PC-3 (cell line): Measurements from ENCODE around the gene KLRG1. TPM values are rescaled to one million over a fixed set of nuclear protein-coding genes. Genes with fewer than 3 reads are reported as not detected.

Source experiments
- ATAC-seq: fragments of 200-7000 bp; cut with Tn5 transposase; 2 replicates; pipeline ENCODE4 v1.9.1; 2020; ENCODE audit warnings: mild to moderate bottlenecking, moderate library complexity
- BruUV-seq: library from RNA; stranded (reverse); fragments of 400-500 nt; replicated peaks from 2 replicates; lab custom pipeline; 2021; lab: Mats Ljungman, UMichigan
- CTCF ChIA-PET: fragments of 300-600 bp; sonication (Branson Sonifier 250); formaldehyde crosslinking; loops from one replicate; lab custom pipeline; 2022; ENCODE audit warnings: antibody characterized with exemption; lab: Charles Lee
- POLR2A ChIA-PET: fragments of 300-600 bp; sonication (Branson Sonifier 250); formaldehyde crosslinking; loops from one replicate; lab custom pipeline; 2022; ENCODE audit warnings: antibody characterized with exemption; ENCODE audit not compliant: unreplicated experiment; lab: Charles Lee
- DNase-seq: peaks from one replicate; pipeline ENCODE4 v3.0.0-alpha.2; 2015
- H2AFZ ChIP-seq: fragments of 300-600 bp; sonication (generic); 2 replicates; pipeline ENCODE4 v1.6.0; 2016; ENCODE audit warnings: antibody characterized with exemption, low read length
- H3F3A ChIP-seq: fragments of 300-600 bp; sonication (generic); one replicate; pipeline ENCODE4 v1.6.0; 2017; ENCODE audit warnings: antibody characterized with exemption, low read length, control low read depth, mild to moderate bottlenecking; ENCODE audit not compliant: unreplicated experiment
- H3K27ac ChIP-seq: fragments of 300-600 bp; sonication (generic); 2 replicates; pipeline ENCODE4 v1.5.1; 2016; ENCODE audit warnings: mild to moderate bottlenecking, low read length
- H3K27me3 ChIP-seq: fragments of 300-600 bp; sonication (generic); 2 replicates; pipeline ENCODE4 v1.6.1; 2016; ENCODE audit warnings: low read length, mixed read lengths
- H3K36me3 ChIP-seq: fragments of 300-600 bp; sonication (generic); 2 replicates; pipeline ENCODE4 v1.6.1; 2016; ENCODE audit warnings: low read depth, mixed run types, low read length, mixed read lengths
- H3K4me1 ChIP-seq: fragments of 300-600 bp; sonication (generic); 2 replicates; pipeline ENCODE4 v1.5.1; 2016; ENCODE audit warnings: low read length; ENCODE audit not compliant: insufficient read depth
- H3K4me2 ChIP-seq: fragments of 300-600 bp; sonication (generic); 2 replicates; pipeline ENCODE4 v1.6.0; 2016; ENCODE audit warnings: low read length
- H3K4me3 ChIP-seq: fragments of 300-600 bp; sonication (generic); 2 replicates; pipeline ENCODE4 v1.5.1; 2016; ENCODE audit warnings: mild to moderate bottlenecking, low read length, mixed read lengths
- H3K79me2 ChIP-seq: fragments of 300-600 bp; sonication (generic); 2 replicates; pipeline ENCODE4 v1.6.1; 2017; ENCODE audit warnings: low read length, mixed read lengths
- H3K9ac ChIP-seq: fragments of 300-600 bp; sonication (generic); 2 replicates; pipeline ENCODE4 v1.6.0; 2016; ENCODE audit warnings: mild to moderate bottlenecking, low read length
- H3K9me2 ChIP-seq: fragments of 300-600 bp; sonication (generic); replicated peaks from 2 replicates; pipeline ENCODE4 v1.6.1; 2016; ENCODE audit warnings: mixed run types, low read length, mixed read lengths
- H3K9me3 ChIP-seq: fragments of 300-600 bp; sonication (generic); 2 replicates; pipeline ENCODE4 v1.6.1; 2016; ENCODE audit warnings: low read length, mixed read lengths
- H4K20me1 ChIP-seq: fragments of 300-600 bp; sonication (generic); 2 replicates; pipeline ENCODE4 v1.6.1; 2016; ENCODE audit warnings: low read length, mixed read lengths
- CTCF ChIP-seq: fragments of 300-600 bp; sonication (generic); conservative IDR thresholded peaks from 2 replicates; pipeline ENCODE4 v1.5.1; 2017; ENCODE audit warnings: antibody characterized with exemption, low read depth, mild to moderate bottlenecking, low read length
- EZH2 ChIP-seq: fragments of 300-600 bp; sonication (generic); IDR thresholded peaks from one replicate; pipeline ENCODE4 v1.6.1; 2017; ENCODE audit warnings: antibody characterized with exemption, mild to moderate bottlenecking, low read length; ENCODE audit not compliant: unreplicated experiment
- EZH2phosphoT487 ChIP-seq: fragments of 300-600 bp; sonication (generic); IDR thresholded peaks from 2 replicates; pipeline ENCODE4 v1.6.1; 2018; ENCODE audit warnings: mild to moderate bottlenecking, antibody characterized with exemption, low read length, borderline replicate concordance
- intact Hi-C: fragments of 100-400 bp; cut with micrococcal nuclease; formaldehyde crosslinking; loops from 2 replicates; pipeline ENCODE4 v1.9.0; 2023
- total RNA-seq: library from RNA; depleted of rRNA; stranded (reverse); fragments of >200 nt; gene quantifications from 2 replicates; pipeline ENCODE4 v1.2.3, GENCODE V29; 2014

The KLRG1 gene
- total RNA-seq, 1 experiment from 2014 or later: 0.15 TPM

DNA sequence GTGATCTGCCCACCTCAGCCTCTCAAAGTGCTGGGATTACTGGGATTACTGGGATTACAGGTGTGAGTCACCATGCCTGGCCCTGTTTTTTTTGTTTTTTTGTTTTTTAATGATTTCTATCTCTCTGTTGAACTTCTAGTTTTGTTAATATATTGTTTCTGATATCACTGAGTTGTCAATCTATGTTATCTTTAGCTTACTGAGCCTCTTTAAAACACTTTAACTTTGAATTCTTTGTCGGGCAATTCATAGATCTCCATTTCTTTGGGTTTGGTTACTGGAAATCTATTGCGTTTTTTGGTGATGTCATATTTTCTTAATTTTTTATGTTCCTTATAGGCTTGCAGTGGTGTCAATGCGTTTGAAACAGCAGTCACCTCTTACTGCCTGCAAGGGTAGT is 9.2 kb upstream of the KLRG1 start:
- no peak overlapping the region for H3K4me3 ChIP-seq
- ChIA-PET CTCF (no interaction called here), POLR2A (no interaction called here)
- no peaks in the 10 kb centered on the region for H3K79me2 ChIP-seq
- H3K9me3 ChIP-seq: no peaks in the 10 kb centered on the region
- TF ChIP-seq EZH2phosphoT487 (no peak), EZH2 (no peak), CTCF (no peak)
- intact Hi-C loops: no loop called here
- no peak overlapping the region for H2AFZ ChIP-seq
- no peaks in the 10 kb centered on the region for H3F3A ChIP-seq
- H3K9ac ChIP-seq: no peak overlapping the region
- no peak overlapping the region for H3K4me2 ChIP-seq
- no peaks in the 10 kb centered on the region for H3K27me3 ChIP-seq
- H3K36me3 ChIP-seq: no peaks in the 10 kb centered on the region
- BruUV-seq: no TSS peak
- no peaks in the 10 kb centered on the region for H3K4me1 ChIP-seq
- DNase-seq (no peak), ATAC-seq (no peak)
- H3K27ac ChIP-seq: no peak overlapping the region
- no peaks in the 10 kb centered on the region for H3K9me2 ChIP-seq
- no peaks in the 10 kb centered on the region for H4K20me1 ChIP-seq

DNA sequence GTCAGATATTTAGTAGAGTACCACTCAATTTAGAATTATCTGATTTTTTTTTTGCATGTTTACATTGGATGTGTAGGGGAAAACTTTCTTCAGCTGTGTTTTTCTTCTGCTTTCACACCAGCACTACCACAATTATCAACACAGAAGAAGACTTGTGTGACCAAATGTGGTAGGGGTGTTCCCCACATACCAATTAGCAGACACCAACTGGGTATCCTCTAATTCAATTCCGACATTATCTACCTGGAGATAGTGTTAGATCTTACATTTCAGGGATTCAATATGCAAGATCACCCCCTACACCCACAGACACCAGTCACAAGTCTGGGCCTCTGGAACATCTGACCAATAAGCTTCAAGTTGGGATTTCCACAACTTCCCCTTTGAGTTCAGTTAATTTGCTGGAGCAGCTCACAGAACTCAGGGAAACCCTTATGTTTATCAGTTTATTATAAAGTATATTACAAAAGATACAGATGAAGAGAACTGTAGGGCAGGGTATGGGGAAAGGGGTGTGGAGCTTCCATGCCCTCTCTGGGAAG is 4.1 kb upstream of the KLRG1 start:
- Histone ChIP-seq H3F3A (no peaks in the 10 kb centered on the region), H2AFZ (no peak overlapping the region), H3K27me3 (peaks cover 5% of the 10 kb centered on the region; the same call in 1 of the 2 replicates), H3K4me3 (no peak overlapping the region), H3K36me3 (no peaks in the 10 kb centered on the region), H3K9ac (no peak overlapping the region), H3K9me3 (no peaks in the 10 kb centered on the region), H4K20me1 (no peaks in the 10 kb centered on the region), H3K27ac (no peak overlapping the region), H3K4me1 (no peaks in the 10 kb centered on the region), H3K79me2 (no peaks in the 10 kb centered on the region), H3K4me2 (no peak overlapping the region), H3K9me2 (no peaks in the 10 kb centered on the region)
- ChIA-PET CTCF (no interaction called here), POLR2A (no interaction called here)
- TF ChIP-seq EZH2 (no peak), CTCF (no peak), EZH2phosphoT487 (no peak)
- no peak for DNase-seq
- ATAC-seq: no peak
- no TSS peak for BruUV-seq
- intact Hi-C loops: no loop called here

DNA sequence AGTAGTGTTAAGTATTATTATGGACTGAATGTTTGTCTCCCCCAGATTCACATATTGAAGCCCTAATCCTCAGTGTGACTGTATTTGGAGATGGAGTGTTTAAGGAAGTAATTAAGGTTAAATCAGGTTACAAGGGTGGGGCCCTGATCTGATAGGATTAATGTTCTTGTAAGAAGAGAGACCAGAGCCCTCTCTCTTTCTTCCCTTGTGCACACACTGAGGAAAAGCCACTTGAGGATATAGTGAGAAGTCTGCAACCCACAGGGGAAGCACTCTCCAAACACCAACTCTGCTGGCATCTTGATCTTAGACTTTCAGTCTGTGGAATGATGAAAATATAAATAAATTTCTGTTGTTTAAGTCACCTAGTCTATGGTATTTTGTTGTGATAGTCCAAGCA is 2.2 kb upstream of the KLRG1 start:
- ChIA-PET CTCF (no interaction called here), POLR2A (no interaction called here)
- Histone ChIP-seq H3K9me2 (no peaks in the 10 kb centered on the region), H3K36me3 (no peaks in the 10 kb centered on the region), H3F3A (no peaks in the 10 kb centered on the region), H3K4me2 (no peak overlapping the region), H3K79me2 (no peaks in the 10 kb centered on the region), H3K27me3 (peaks cover 5% of the 10 kb centered on the region; the same call in 1 of the 2 replicates), H3K9me3 (no peaks in the 10 kb centered on the region), H3K4me3 (no peak overlapping the region), H4K20me1 (no peaks in the 10 kb centered on the region), H3K27ac (no peak overlapping the region), H3K4me1 (no peaks in the 10 kb centered on the region), H3K9ac (no peak overlapping the region), H2AFZ (no peak overlapping the region)
- no peak for TF ChIP-seq EZH2phosphoT487
- no peak for TF ChIP-seq CTCF
- no peak for TF ChIP-seq EZH2
- ATAC-seq (no peak), DNase-seq (no peak)
- no TSS peak for BruUV-seq
- intact Hi-C loops: no loop called here
